ENCODE results near the gene CHID1.

Gene CHID1

DNA sequence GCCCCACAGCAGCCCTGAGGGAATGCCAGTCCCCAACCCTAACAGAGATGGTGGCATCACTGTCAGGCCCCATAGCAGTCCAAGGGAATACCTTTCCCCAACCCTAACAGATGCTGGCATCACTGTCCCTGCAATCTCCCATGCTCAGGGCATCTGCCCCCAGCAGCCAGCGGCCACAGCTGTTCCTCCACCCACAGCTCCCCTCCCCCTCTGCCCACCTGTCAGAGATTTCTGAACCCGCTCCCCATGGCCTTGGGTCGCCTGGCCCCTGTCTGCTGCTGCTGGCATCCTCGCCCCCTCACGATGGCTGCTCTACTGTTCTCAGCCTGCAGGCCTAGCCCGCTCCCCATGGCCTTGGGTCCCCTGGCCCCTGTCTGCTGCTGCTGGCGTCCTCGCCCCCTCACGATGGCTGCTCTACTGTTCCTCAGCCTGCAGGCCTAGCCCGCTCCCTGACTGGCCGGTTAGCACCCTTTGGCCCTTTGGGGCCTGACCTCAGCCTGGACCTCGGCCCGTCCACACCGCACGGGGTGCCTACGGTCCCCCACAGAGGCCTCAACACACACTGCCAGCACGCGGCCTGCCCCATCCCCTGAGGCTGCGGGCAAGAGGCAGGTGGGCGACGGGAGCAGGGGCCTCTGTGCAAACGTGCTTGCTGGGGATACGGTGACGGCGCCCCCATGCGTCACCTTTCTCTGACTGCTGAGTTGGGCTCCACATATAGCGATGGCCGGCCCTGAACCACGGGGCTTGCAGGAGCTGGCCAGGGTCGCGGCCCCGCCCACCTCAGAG lies 20.7 kb downstream of the CHID1 start:
- H3K4me1 ChIP-seq (ENCODE audit: control insufficient read depth, insufficient read depth, low read depth, low read length), result peaks cover 11% of the 10 kb centered on the region
- 95% methylated on average over 32 of the region's 32 CpGs for WGBS

DNA sequence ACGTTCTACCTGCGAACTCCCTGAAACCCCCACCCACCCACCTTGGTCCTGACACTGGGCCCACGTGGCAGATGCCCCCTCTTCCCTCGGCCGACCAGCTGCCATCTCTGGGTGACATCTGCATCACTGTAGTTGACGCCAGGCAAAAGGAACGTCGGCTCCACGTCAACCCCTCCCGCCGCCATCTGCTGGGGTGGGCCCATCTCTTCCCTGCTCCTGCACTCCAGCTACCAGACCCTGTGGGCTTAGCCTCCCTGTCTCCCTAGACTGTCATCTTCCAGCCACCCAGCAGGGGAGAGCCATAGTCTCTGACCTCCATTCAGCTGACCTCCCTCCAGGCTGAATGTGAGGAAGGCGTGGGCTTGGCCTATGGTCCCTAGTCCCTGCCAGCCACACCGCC lies 21.4 kb downstream of the CHID1 start:
- no peak overlapping the region for H3K4ac ChIP-seq (ENCODE audit: low read depth in 1 of 2, low read length in 2 of 2)
- no peak overlapping the region for H2BK5ac ChIP-seq (ENCODE audit: low read depth, low read length, poor library complexity, severe bottlenecking)
- H3K14ac ChIP-seq (ENCODE audit: low read length in 2 of 2), result peak overlapping the region in 1 of 2 experiments; percentile 22
- H2BK12ac ChIP-seq (ENCODE audit: low read length in 2 of 2), result peak overlapping the region in 1 of 2 experiments; percentile 23
- H3K4me2 ChIP-seq (ENCODE audit: low read length, poor library complexity, severe bottlenecking), result no peak overlapping the region
- no peak overlapping the region for H4K8ac ChIP-seq (ENCODE audit: low read length)
- H3K9me3 ChIP-seq (ENCODE audit: control insufficient read depth, low read length), result no peaks in the 10 kb centered on the region
- no peak overlapping the region for H2AK5ac ChIP-seq (ENCODE audit: low read length, severe bottlenecking)
- H3K23ac ChIP-seq (ENCODE audit: low read length in 2 of 2), result no peak overlapping the region
- 95% methylated on average over 13 of the region's 13 CpGs for WGBS
- peak overlapping the region; percentile 49 for H4K91ac ChIP-seq (ENCODE audit: low read length)
- H3K4me1 ChIP-seq (ENCODE audit: control insufficient read depth, insufficient read depth, low read depth, low read length), result peaks cover 9% of the 10 kb centered on the region
- H2BK15ac ChIP-seq (ENCODE audit: low read depth, poor library complexity, severe bottlenecking), result no peak overlapping the region
- no peak for DNase-seq
- H3K27ac ChIP-seq (ENCODE audit: low read length, poor library complexity, severe bottlenecking), result no peak overlapping the region
- H3K4me3 ChIP-seq (ENCODE audit: insufficient read depth in 1 of 2, low read depth in 1 of 2, low read length in 2 of 2), result no peak overlapping the region
- peaks cover 12% of the 10 kb centered on the region for H3K79me1 ChIP-seq (replicated peaks; ENCODE audit: low read length, poor library complexity, severe bottlenecking)
- H3K27me3 ChIP-seq (ENCODE audit: control insufficient read depth in 1 of 2, insufficient read depth in 1 of 2, low read length in 2 of 2), result no peaks in the 10 kb centered on the region
- H2AFZ ChIP-seq (ENCODE audit: low read depth, low read length), result no peak overlapping the region
- no peak overlapping the region for H3K18ac ChIP-seq (ENCODE audit: low read depth in 1 of 2, low read length in 2 of 2)
- peaks cover 22 to 58% of the 10 kb centered on the region in 2 experiments for H3K36me3 ChIP-seq (ENCODE audit: control insufficient read depth in 1 of 2, insufficient read depth in 2 of 2, low read depth in 1 of 2, low read length in 2 of 2)
- no peak overlapping the region for H3K9ac ChIP-seq (ENCODE audit: low read length)
- H2BK120ac ChIP-seq (ENCODE audit: low read depth, low read length), result no peak overlapping the region

More for the DNA sequence above, 20.7 kb downstream of the CHID1 start:
- no peak overlapping the region for H3K4me2 ChIP-seq (ENCODE audit: low read length, poor library complexity, severe bottlenecking)
- H3K23ac ChIP-seq (ENCODE audit: low read length in 2 of 2), result no peak overlapping the region
- no peak overlapping the region for H2BK15ac ChIP-seq (ENCODE audit: low read depth, poor library complexity, severe bottlenecking)
- H4K91ac ChIP-seq (ENCODE audit: low read length), result peak overlapping the region; percentile 49
- no peak for DNase-seq
- H3K4me3 ChIP-seq (ENCODE audit: insufficient read depth in 1 of 2, low read depth in 1 of 2, low read length in 2 of 2), result peak overlapping the region in 1 of 2 experiments; percentile 7
- no peaks in the 10 kb centered on the region for H3K9me3 ChIP-seq (ENCODE audit: control insufficient read depth, low read length)
- no peak overlapping the region for H3K4ac ChIP-seq (ENCODE audit: low read depth in 1 of 2, low read length in 2 of 2)
- no peak overlapping the region for H3K27ac ChIP-seq (ENCODE audit: low read length, poor library complexity, severe bottlenecking)
- H3K18ac ChIP-seq (ENCODE audit: low read depth in 1 of 2, low read length in 2 of 2), result no peak overlapping the region
- peak overlapping the region in 1 of 2 experiments; percentile 22 for H3K14ac ChIP-seq (ENCODE audit: low read length in 2 of 2)
- H2AFZ ChIP-seq (ENCODE audit: low read depth, low read length), result no peak overlapping the region
- no peaks in the 10 kb centered on the region for H3K27me3 ChIP-seq (ENCODE audit: control insufficient read depth in 1 of 2, insufficient read depth in 1 of 2, low read length in 2 of 2)
- H4K8ac ChIP-seq (ENCODE audit: low read length), result no peak overlapping the region
- H3K36me3 ChIP-seq (ENCODE audit: control insufficient read depth in 1 of 2, insufficient read depth in 2 of 2, low read depth in 1 of 2, low read length in 2 of 2), result peaks cover 22 to 57% of the 10 kb centered on the region in 2 experiments
- no peak overlapping the region for H2AK5ac ChIP-seq (ENCODE audit: low read length, severe bottlenecking)
- peak overlapping the region in 1 of 2 experiments; percentile 23 for H2BK12ac ChIP-seq (ENCODE audit: low read length in 2 of 2)
- no peak overlapping the region for H3K9ac ChIP-seq (ENCODE audit: low read length)
- H2BK5ac ChIP-seq (ENCODE audit: low read depth, low read length, poor library complexity, severe bottlenecking), result no peak overlapping the region
- H2BK120ac ChIP-seq (ENCODE audit: low read depth, low read length), result no peak overlapping the region
- peaks cover 12% of the 10 kb centered on the region for H3K79me1 ChIP-seq (replicated peaks; ENCODE audit: low read length, poor library complexity, severe bottlenecking)

DNA sequence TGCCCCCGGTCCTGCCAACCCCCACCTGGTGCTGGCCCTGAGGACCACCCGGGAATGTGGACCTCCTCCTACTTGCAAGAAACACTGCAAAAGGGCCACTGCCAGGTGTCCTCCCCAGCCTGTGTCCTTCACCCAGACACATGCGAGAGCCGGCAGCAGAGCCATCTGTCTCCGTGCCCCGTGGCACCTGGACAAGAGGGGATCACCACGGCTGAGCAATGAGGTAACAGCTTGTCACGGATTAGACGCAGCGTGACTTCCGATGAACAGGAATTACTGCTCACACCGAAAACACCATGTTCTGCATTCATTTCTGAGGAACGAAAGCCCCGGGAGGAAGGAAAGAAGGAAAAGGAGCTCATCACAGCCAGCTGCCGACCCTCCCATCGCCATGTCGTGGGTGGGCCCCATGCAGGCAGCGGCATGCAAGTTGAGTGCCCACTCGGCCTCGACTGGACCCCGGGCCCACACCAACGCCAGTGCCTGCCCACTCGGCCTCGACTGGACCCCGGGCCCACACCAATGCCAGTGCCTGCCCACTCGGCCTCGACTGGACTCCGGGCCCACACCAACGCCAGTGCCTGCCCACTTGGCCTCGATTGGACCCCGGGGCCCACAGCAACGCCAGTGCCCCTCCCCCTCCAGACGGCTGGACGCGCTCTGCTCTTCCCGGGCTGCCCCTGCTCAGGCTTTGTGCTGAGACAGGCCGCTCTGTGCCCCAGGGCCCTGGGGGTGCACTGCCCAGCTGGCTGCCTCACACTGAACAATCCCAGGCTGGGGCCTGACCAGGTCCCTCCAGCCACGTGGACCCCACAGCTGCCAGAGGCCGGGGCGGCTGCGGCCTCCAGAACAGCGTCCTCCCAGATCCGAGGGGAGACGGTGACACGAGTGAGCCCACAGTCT lies 22.0 kb downstream of the CHID1 start:
- Histone ChIP-seq H3K27me3 (ENCODE audit: control insufficient read depth in 1 of 2, insufficient read depth in 1 of 2, low read length in 2 of 2) (no peaks in the 10 kb centered on the region), H3K4me3 (ENCODE audit: insufficient read depth in 1 of 2, low read depth in 1 of 2, low read length in 2 of 2) (no peak overlapping the region), H2BK15ac (ENCODE audit: low read depth, poor library complexity, severe bottlenecking) (no peak overlapping the region), H4K8ac (ENCODE audit: low read length) (no peak overlapping the region), H3K27ac (ENCODE audit: low read length, poor library complexity, severe bottlenecking) (no peak overlapping the region), H3K79me1 (replicated peaks; ENCODE audit: low read length, poor library complexity, severe bottlenecking) (peaks cover 12% of the 10 kb centered on the region), H2BK120ac (ENCODE audit: low read depth, low read length) (no peak overlapping the region), H2AFZ (ENCODE audit: low read depth, low read length) (no peak overlapping the region), H3K4me2 (ENCODE audit: low read length, poor library complexity, severe bottlenecking) (no peak overlapping the region), H3K36me3 (ENCODE audit: control insufficient read depth in 1 of 2, insufficient read depth in 2 of 2, low read depth in 1 of 2, low read length in 2 of 2) (peaks cover 27 to 62% of the 10 kb centered on the region in 2 experiments), H3K9ac (ENCODE audit: low read length) (no peak overlapping the region), H2BK12ac (ENCODE audit: low read length in 2 of 2) (no peak overlapping the region), H3K9me3 (ENCODE audit: control insufficient read depth, low read length) (no peaks in the 10 kb centered on the region), H3K4ac (ENCODE audit: low read depth in 1 of 2, low read length in 2 of 2) (no peak overlapping the region), H2AK5ac (ENCODE audit: low read length, severe bottlenecking) (no peak overlapping the region), H3K14ac (ENCODE audit: low read length in 2 of 2) (no peak overlapping the region), H4K91ac (ENCODE audit: low read length) (no peak overlapping the region), H3K23ac (ENCODE audit: low read length in 2 of 2) (no peak overlapping the region), H2BK5ac (ENCODE audit: low read depth, low read length, poor library complexity, severe bottlenecking) (no peak overlapping the region), H3K4me1 (ENCODE audit: control insufficient read depth, insufficient read depth, low read depth, low read length) (peaks cover 9% of the 10 kb centered on the region), H3K18ac (ENCODE audit: low read depth in 1 of 2, low read length in 2 of 2) (no peak overlapping the region)
- DNase-seq, result no peak
- 95% methylated on average over 45 of the region's 45 CpGs for WGBS

DNA sequence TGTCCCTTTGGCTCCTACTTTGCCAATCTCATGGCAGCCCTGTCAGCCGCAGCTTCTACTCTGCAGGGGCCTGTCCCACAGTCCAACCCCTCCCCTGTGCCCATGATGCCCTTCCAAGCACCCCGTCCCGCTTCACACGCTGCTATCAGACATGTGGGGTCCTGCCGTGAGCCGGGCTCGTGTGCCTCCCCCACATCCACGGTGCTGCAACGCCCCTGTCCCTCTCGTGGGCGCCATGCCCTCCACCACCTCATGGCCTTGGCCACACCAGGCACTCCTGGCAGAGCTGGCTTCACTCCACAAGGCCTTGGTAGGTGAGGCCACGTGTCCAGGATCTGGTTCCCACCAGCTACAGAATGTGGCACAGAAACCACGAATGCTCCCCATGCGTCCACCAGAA lies 23.0 kb downstream of the CHID1 start:
- Histone ChIP-seq H3K4me2 (ENCODE audit: low read length, poor library complexity, severe bottlenecking) (no peak overlapping the region), H3K23ac (ENCODE audit: low read length in 2 of 2) (no peak overlapping the region), H2BK15ac (ENCODE audit: low read depth, poor library complexity, severe bottlenecking) (no peak overlapping the region), H3K9ac (ENCODE audit: low read length) (no peak overlapping the region), H3K27me3 (ENCODE audit: control insufficient read depth in 1 of 2, insufficient read depth in 1 of 2, low read length in 2 of 2) (no peaks in the 10 kb centered on the region), H4K8ac (ENCODE audit: low read length) (no peak overlapping the region), H2BK12ac (ENCODE audit: low read length in 2 of 2) (no peak overlapping the region), H3K79me1 (replicated peaks; ENCODE audit: low read length, poor library complexity, severe bottlenecking) (peaks cover 12% of the 10 kb centered on the region), H3K9me3 (ENCODE audit: control insufficient read depth, low read length) (no peaks in the 10 kb centered on the region), H2AK5ac (ENCODE audit: low read length, severe bottlenecking) (no peak overlapping the region), H3K27ac (ENCODE audit: low read length, poor library complexity, severe bottlenecking) (no peak overlapping the region), H3K4me3 (ENCODE audit: insufficient read depth in 1 of 2, low read depth in 1 of 2, low read length in 2 of 2) (no peak overlapping the region), H3K4ac (ENCODE audit: low read depth in 1 of 2, low read length in 2 of 2) (no peak overlapping the region), H3K14ac (ENCODE audit: low read length in 2 of 2) (no peak overlapping the region), H3K36me3 (ENCODE audit: control insufficient read depth in 1 of 2, insufficient read depth in 2 of 2, low read depth in 1 of 2, low read length in 2 of 2) (peaks cover 36 to 72% of the 10 kb centered on the region in 2 experiments), H3K4me1 (ENCODE audit: control insufficient read depth, insufficient read depth, low read depth, low read length) (peaks cover 16% of the 10 kb centered on the region), H2BK5ac (ENCODE audit: low read depth, low read length, poor library complexity, severe bottlenecking) (no peak overlapping the region), H2AFZ (ENCODE audit: low read depth, low read length) (no peak overlapping the region), H3K18ac (ENCODE audit: low read depth in 1 of 2, low read length in 2 of 2) (no peak overlapping the region), H2BK120ac (ENCODE audit: low read depth, low read length) (no peak overlapping the region), H4K91ac (ENCODE audit: low read length) (no peak overlapping the region)
- DNase-seq, result no peak
- WGBS, result 96% methylated on average over 14 of the region's 14 CpGs

Measured in mesenchymal stem cell (in vitro differentiated cells and primary cell).